Stimulated activated CD8-positive, alpha-beta memory T cell treated with anti-CD3 and anti-CD28 coated beads, Interleukin-12 subunit alpha, Interleukin-12 subunit beta, amount 100 ng/mL, for 24 hours (primary cell): ENCODE data around the gene FBN1.

Experiments used
- DNase-seq: peaks from one replicate; pipeline ENCODE4 v3.0.0-alpha.2; 2020; ENCODE audit errors: extremely low read depth

Gene FBN1

GRCh38 chr15:48623456-48623855, 22.1 kb downstream of the FBN1 start:
- no peak for DNase-seq

GRCh38 chr15:48622237-48622636, 23.3 kb downstream of the FBN1 start:
- no peak for DNase-seq

- DNase-seq: no peak
Measured at GRCh38 chr15:48619446-48619845, 26.1 kb downstream of the FBN1 start.

- DNase-seq: no peak
Measured at GRCh38 chr15:48617619-48618018, 27.9 kb downstream of the FBN1 start.

- no peak for DNase-seq
Measured at GRCh38 chr15:48616216-48616615, 29.3 kb downstream of the FBN1 start.

- no peak for DNase-seq
Measured at GRCh38 chr15:48614051-48614450, 31.5 kb downstream of the FBN1 start.

- no peak for DNase-seq
Measured at GRCh38 chr15:48609486-48609885, 36.0 kb downstream of the FBN1 start.

- DNase-seq: no peak
Measured at GRCh38 chr15:48607846-48608245, 37.7 kb downstream of the FBN1 start.

- no peak for DNase-seq
Measured at GRCh38 chr15:48604567-48604966, 40.9 kb downstream of the FBN1 start.

- DNase-seq: no peak
Measured at GRCh38 chr15:48603922-48604321, 41.6 kb downstream of the FBN1 start.

GRCh38 chr15:48603123-48603500, 42.4 kb downstream of the FBN1 start:
- no peak for DNase-seq

GRCh38 chr15:48602358-48603122, 43.0 kb downstream of the FBN1 start:
- no peak for DNase-seq

- DNase-seq: no peak
Measured at GRCh38 chr15:48601095-48601494, 44.4 kb downstream of the FBN1 start.

- no peak for DNase-seq
Measured at GRCh38 chr15:48596841-48597240, 48.7 kb downstream of the FBN1 start.

- DNase-seq: no peak
Measured at GRCh38 chr15:48596415-48596814, 49.1 kb downstream of the FBN1 start.

- no peak for DNase-seq
Measured at GRCh38 chr15:48595981-48596380, 49.5 kb downstream of the FBN1 start.

GRCh38 chr15:48592933-48593332, 52.6 kb downstream of the FBN1 start:
- DNase-seq: no peak

GRCh38 chr15:48592221-48592731, 53.2 kb downstream of the FBN1 start:
- DNase-seq: no peak

GRCh38 chr15:48590723-48591122, 54.8 kb downstream of the FBN1 start:
- no peak for DNase-seq

GRCh38 chr15:48584812-48585563, 60.5 kb downstream of the FBN1 start:
- no peak for DNase-seq

GRCh38 chr15:48584090-48584811, 61.3 kb downstream of the FBN1 start:
- DNase-seq: no peak

- no peak for DNase-seq
Measured at GRCh38 chr15:48582452-48583247, 62.9 kb downstream of the FBN1 start.
